ENCODE measurements around the gene PRELID1.

PRELID1 gene

DNA sequence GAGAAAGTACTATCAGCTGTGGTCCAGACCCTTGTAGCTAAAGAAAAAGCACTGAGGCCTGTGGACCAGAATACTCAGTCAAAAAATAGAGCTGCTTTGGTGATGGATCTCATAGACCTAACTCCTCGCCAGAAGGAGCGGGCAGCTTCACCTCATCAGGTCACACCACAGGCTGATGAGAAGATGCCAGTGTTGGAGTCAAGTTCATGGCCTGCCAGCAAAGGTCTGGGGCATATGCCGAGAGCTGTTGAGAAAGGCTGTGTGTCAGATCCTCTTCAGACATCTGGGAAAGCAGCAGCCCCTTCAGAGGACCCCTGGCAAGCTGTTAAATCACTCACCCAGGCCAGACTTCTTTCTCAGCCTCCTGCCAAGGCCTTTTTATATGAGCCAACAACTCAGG lies 9.0 kb upstream of the PRELID1 start:
- no peaks in the 10 kb centered on the region for H3K36me3 ChIP-seq (ENCODE audit: insufficient read depth)
- no peaks in the 10 kb centered on the region for H3K79me2 ChIP-seq (ENCODE audit: insufficient read depth, low read depth)
- TF ChIP-seq, protein P1, sequence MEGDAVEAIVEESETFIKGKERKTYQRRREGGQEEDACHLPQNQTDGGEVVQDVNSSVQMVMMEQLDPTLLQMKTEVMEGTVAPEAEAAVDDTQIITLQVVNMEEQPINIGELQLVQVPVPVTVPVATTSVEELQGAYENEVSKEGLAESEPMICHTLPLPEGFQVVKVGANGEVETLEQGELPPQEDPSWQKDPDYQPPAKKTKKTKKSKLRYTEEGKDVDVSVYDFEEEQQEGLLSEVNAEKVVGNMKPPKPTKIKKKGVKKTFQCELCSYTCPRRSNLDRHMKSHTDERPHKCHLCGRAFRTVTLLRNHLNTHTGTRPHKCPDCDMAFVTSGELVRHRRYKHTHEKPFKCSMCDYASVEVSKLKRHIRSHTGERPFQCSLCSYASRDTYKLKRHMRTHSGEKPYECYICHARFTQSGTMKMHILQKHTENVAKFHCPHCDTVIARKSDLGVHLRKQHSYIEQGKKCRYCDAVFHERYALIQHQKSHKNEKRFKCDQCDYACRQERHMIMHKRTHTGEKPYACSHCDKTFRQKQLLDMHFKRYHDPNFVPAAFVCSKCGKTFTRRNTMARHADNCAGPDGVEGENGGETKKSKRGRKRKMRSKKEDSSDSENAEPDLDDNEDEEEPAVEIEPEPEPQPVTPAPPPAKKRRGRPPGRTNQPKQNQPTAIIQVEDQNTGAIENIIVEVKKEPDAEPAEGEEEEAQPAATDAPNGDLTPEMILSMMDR (conservative IDR thresholded peaks at IDR 0.05; ENCODE audit: low read depth, low read length): no peak
- H3K27ac ChIP-seq: no peak overlapping the region
- no peaks in the 10 kb centered on the region for H4K20me1 ChIP-seq (ENCODE audit: insufficient read depth)
- no peak overlapping the region for H2AFZ ChIP-seq (ENCODE audit: low read depth)
- H3K4me2 ChIP-seq: no peak overlapping the region
- no peaks in the 10 kb centered on the region for H3K27me3 ChIP-seq (ENCODE audit: insufficient read depth, low read depth)
- no peak overlapping the region for H3K9ac ChIP-seq
- H3K4me3 ChIP-seq (IDR thresholded peaks at IDR 0.05; ENCODE audit: insufficient read depth, low read depth, low read length): no peak overlapping the region
- peaks cover 29% of the 10 kb centered on the region for H3K4me1 ChIP-seq (ENCODE audit: low read depth, poor library complexity, severe bottlenecking)

DNA sequence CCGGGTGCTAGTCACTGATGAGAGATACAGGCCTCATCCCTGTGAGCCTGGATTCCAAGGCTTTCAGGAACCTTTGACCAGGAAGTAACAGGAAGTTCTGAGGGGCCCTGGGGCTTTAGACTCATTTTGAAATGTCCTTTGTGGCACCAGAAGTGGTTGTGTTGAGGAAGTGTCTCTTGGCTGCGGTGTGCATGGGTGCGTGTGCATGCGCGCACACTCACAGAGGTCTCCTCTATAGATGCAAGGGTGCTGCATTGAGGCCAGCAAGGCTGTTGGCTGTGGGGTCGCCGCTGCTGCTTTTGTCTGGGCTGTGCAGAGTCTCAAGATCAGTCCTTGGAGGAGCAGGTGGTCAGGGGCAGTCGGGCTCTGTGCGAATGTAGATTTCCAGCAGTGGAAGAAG lies 7.7 kb upstream of the PRELID1 start:
- Histone ChIP-seq H3K4me3 (IDR thresholded peaks at IDR 0.05; ENCODE audit: insufficient read depth, low read depth, low read length) (no peak overlapping the region), H3K27ac (no peak overlapping the region), H3K79me2 (ENCODE audit: insufficient read depth, low read depth) (no peaks in the 10 kb centered on the region), H4K20me1 (ENCODE audit: insufficient read depth) (no peaks in the 10 kb centered on the region), H3K4me2 (no peak overlapping the region), H3K4me1 (ENCODE audit: low read depth, poor library complexity, severe bottlenecking) (peaks cover 28% of the 10 kb centered on the region), H3K36me3 (ENCODE audit: insufficient read depth) (no peaks in the 10 kb centered on the region), H3K27me3 (ENCODE audit: insufficient read depth, low read depth) (no peaks in the 10 kb centered on the region), H3K9ac (no peak overlapping the region), H2AFZ (ENCODE audit: low read depth) (no peak overlapping the region)
- TF ChIP-seq, protein P1 (conservative IDR thresholded peaks at IDR 0.05; ENCODE audit: low read depth, low read length): no peak

DNA sequence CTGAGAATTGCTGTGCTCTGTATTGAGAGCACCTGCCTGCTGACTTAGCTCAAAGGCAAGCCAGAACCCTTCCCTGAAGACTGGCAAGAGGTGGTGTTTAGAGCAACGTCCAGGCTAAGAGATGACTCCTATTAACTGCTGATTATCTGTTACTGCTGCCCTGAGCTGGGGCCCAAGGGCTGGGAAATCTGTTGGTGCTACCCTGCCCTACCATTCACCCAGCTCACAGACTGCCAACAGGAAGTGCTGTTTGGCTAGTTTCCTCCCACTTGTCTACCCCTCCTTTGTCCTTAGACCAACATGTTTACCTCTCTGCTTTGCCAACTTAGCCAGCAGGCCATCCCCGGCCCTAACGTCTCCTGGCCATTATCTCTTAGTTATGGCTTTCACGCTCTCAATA lies 7.0 kb upstream of the PRELID1 start:
- H3K4me2 ChIP-seq: no peak overlapping the region
- no peak overlapping the region for H2AFZ ChIP-seq (ENCODE audit: low read depth)
- H3K9ac ChIP-seq: no peak overlapping the region
- no peaks in the 10 kb centered on the region for H4K20me1 ChIP-seq (ENCODE audit: insufficient read depth)
- H3K4me1 ChIP-seq (ENCODE audit: low read depth, poor library complexity, severe bottlenecking): peaks cover 28% of the 10 kb centered on the region
- no peaks in the 10 kb centered on the region for H3K36me3 ChIP-seq (ENCODE audit: insufficient read depth)
- no peaks in the 10 kb centered on the region for H3K79me2 ChIP-seq (ENCODE audit: insufficient read depth, low read depth)
- TF ChIP-seq, protein P1 (conservative IDR thresholded peaks at IDR 0.05; ENCODE audit: low read depth, low read length): no peak
- H3K27ac ChIP-seq: no peak overlapping the region
- no peak overlapping the region for H3K4me3 ChIP-seq (IDR thresholded peaks at IDR 0.05; ENCODE audit: insufficient read depth, low read depth, low read length)
- H3K27me3 ChIP-seq (ENCODE audit: insufficient read depth, low read depth): no peaks in the 10 kb centered on the region

DNA sequence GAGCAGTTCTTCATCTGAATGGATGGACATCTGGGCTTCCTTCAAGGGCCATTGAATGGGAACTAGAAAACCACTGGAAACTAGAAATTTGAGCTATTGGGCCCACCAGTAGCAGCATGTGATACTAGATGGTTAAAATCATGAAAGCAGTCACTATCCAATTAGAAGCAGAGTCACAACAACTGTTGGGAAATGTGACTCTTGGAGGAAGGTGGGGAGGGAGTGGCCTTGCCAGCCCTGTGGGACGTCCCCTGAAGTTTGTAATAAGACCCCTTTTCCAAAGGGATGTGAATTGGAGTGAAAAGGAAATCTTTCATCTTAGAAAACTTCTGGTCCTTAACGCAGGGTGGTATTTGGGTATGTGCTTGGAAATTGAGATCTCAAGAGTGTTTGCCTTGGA lies 5.7 kb upstream of the PRELID1 start:
- H3K4me3 ChIP-seq (IDR thresholded peaks at IDR 0.05; ENCODE audit: insufficient read depth, low read depth, low read length): no peak overlapping the region

More for the DNA sequence above, 5.7 kb upstream of the PRELID1 start:
- H3K79me2 ChIP-seq (ENCODE audit: insufficient read depth, low read depth): no peaks in the 10 kb centered on the region
- no peaks in the 10 kb centered on the region for H4K20me1 ChIP-seq (ENCODE audit: insufficient read depth)
- TF ChIP-seq, protein P1 (conservative IDR thresholded peaks at IDR 0.05; ENCODE audit: low read depth, low read length): no peak
- no peaks in the 10 kb centered on the region for H3K27me3 ChIP-seq (ENCODE audit: insufficient read depth, low read depth)
- no peak overlapping the region for H3K27ac ChIP-seq
- no peaks in the 10 kb centered on the region for H3K36me3 ChIP-seq (ENCODE audit: insufficient read depth)
- H3K4me1 ChIP-seq (ENCODE audit: low read depth, poor library complexity, severe bottlenecking): peaks cover 31% of the 10 kb centered on the region
- H3K9ac ChIP-seq: no peak overlapping the region
- no peak overlapping the region for H3K4me2 ChIP-seq
- H2AFZ ChIP-seq (ENCODE audit: low read depth): no peak overlapping the region

Data from KMS-11 (cell line).